Measurements from ENCODE around the gene SMLR1.

DNA sequence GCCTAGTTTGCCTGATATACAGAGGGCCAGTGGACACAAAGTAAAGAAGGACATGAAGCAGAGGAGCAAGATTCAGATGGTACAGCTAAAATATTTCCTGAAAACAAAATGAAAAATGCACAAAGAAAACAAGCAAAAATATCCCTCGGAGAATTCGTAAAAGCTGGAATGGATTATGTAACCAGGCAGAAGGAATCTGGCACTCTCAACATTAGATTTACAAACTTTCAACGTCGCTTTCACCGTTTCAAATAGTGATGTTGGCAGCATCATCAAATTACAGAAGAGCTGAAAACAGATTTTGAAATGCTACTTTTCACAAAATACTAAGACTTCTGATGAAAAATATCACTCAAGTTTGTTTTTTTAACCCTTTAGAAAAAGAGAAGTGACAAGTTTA, 11.7 kb downstream of the SMLR1 start:
- TF ChIP-seq, protein P1, sequence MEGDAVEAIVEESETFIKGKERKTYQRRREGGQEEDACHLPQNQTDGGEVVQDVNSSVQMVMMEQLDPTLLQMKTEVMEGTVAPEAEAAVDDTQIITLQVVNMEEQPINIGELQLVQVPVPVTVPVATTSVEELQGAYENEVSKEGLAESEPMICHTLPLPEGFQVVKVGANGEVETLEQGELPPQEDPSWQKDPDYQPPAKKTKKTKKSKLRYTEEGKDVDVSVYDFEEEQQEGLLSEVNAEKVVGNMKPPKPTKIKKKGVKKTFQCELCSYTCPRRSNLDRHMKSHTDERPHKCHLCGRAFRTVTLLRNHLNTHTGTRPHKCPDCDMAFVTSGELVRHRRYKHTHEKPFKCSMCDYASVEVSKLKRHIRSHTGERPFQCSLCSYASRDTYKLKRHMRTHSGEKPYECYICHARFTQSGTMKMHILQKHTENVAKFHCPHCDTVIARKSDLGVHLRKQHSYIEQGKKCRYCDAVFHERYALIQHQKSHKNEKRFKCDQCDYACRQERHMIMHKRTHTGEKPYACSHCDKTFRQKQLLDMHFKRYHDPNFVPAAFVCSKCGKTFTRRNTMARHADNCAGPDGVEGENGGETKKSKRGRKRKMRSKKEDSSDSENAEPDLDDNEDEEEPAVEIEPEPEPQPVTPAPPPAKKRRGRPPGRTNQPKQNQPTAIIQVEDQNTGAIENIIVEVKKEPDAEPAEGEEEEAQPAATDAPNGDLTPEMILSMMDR (IDR thresholded peaks at IDR 0.05; ENCODE audit: low read depth, low read length) = no peak
- no peak for TF ChIP-seq EZH2phosphoT487 (IDR thresholded peaks at IDR 0.05; ENCODE audit: low read depth)

All from OCI-LY3 (cell line).